ENCODE data around the gene NRDC. TPM values are rescaled to one million over a fixed set of nuclear protein-coding genes. Genes with fewer than 3 reads are reported as not detected.

The NRDC gene
- total RNA-seq, 1 experiment from 2014 or later: 147 TPM

GRCh38 chr1:51788938-51789337, 89.6 kb downstream of the NRDC start:
- H3K4me3 Mint-ChIP-seq: no peak overlapping the region
- Histone ChIP-seq H3K23ac (ENCODE audit: insufficient read length, low read depth, low read length) (no peak overlapping the region), H4K20me1 (ENCODE audit: control insufficient read depth, insufficient read depth, insufficient read length) (no peaks in the 10 kb centered on the region), H2BK12ac (ENCODE audit: insufficient read length, low read depth, low read length) (no peak overlapping the region), H3K4me1 (ENCODE audit: insufficient read depth, low read length) (no peaks in the 10 kb centered on the region), H3K9ac (ENCODE audit: extremely low read depth, insufficient read length, low read length) (no peak overlapping the region), H2AK5ac (ENCODE audit: insufficient read length, low read length) (no peak overlapping the region), H2BK20ac (ENCODE audit: low read depth, low read length, poor library complexity, severe bottlenecking) (no peak overlapping the region), H4K5ac (ENCODE audit: insufficient read length, low read depth, low read length) (no peak overlapping the region), H2BK15ac (ENCODE audit: low read depth, low read length) (no peak overlapping the region), H2BK5ac (ENCODE audit: insufficient read length, low read length) (no peak overlapping the region), H3K79me2 (ENCODE audit: insufficient read depth, low read length) (no peaks in the 10 kb centered on the region), H3K27ac (ENCODE audit: insufficient read length, low read depth, low read length) (no peak overlapping the region), H3T11ph (ENCODE audit: low read length) (no peak overlapping the region), H4K8ac (replicated peaks; ENCODE audit: insufficient read length, low read depth, low read length) (no peak overlapping the region), H3K23me2 (ENCODE audit: insufficient read length, low read depth, low read length, poor library complexity, severe bottlenecking) (no peaks in the 10 kb centered on the region), H3K4me2 (ENCODE audit: insufficient read depth, insufficient read length, low read length) (no peak overlapping the region), H3K79me1 (ENCODE audit: insufficient read depth, low read depth, low read length, poor library complexity, severe bottlenecking) (no peaks in the 10 kb centered on the region), H3K27me3 (ENCODE audit: insufficient read depth, low read length) (no peaks in the 10 kb centered on the region), H2BK120ac (ENCODE audit: low read depth, low read length, poor library complexity, severe bottlenecking) (no peak overlapping the region), H3K9me3 (ENCODE audit: control insufficient read depth, low read depth, low read length) (no peaks in the 10 kb centered on the region), H4K91ac (ENCODE audit: insufficient read length, low read depth, low read length) (no peak overlapping the region), H3K14ac (ENCODE audit: insufficient read depth, low read length) (no peak overlapping the region), H3K4ac (ENCODE audit: low read depth, low read length) (no peak overlapping the region), H3K18ac (ENCODE audit: insufficient read length, low read depth, low read length) (no peak overlapping the region), H3K56ac (ENCODE audit: insufficient read length, low read depth, low read length) (no peak overlapping the region), H2AFZ (ENCODE audit: low read length) (no peak overlapping the region)
- no peaks in the 10 kb centered on the region for H3K27me3 Mint-ChIP-seq (ENCODE audit: low read depth)
- DNase-seq: no peak
- H3K4me1 Mint-ChIP-seq: no peaks in the 10 kb centered on the region
- H3K9me3 Mint-ChIP-seq: no peaks in the 10 kb centered on the region
- peaks cover 33 to 95% (median 89%) of the 10 kb centered on the region in 3 experiments; a peak in 6 of 7 replicates for H3K36me3 Mint-ChIP-seq (ENCODE audit: insufficient read depth in 1 of 3, low read depth in 3 of 3)
- no CpG with 5 or more reads among the region's 2 CpGs for WGBS (ENCODE audit: extremely low coverage, insufficient read length, low lambda C conversion rate)
- TF ChIP-seq CTCF (conservative IDR thresholded peaks at IDR 0.05): no peak
- no peak overlapping the region for H3K27ac Mint-ChIP-seq

Data from H9 (cell line).